Type B pancreatic cell (in vitro differentiated cells): ENCODE results near the gene PCDHGA9. TPM values are rescaled to one million over a fixed set of nuclear protein-coding genes. Genes with fewer than 3 reads are reported as not detected.
"Not testable (repeated sequence)": the region's sequence is repeated elsewhere in the genome, so short reads cannot be mapped to it uniquely, and the experiment has no call there.

Experiments used
- DNase-seq: peaks from one replicate; pipeline ENCODE4 v3.0.0; 2021; ENCODE audit warnings: mixed read lengths; ENCODE audit not compliant: unreplicated experiment; ENCODE audit errors: extremely low spot score
- H3K27ac Mint-ChIP-seq: 2 replicates; pipeline ENCODE4 v1.8.0; 2021; ENCODE audit warnings: mild to moderate bottlenecking, mixed read lengths
- H3K27me3 Mint-ChIP-seq: 2 replicates; pipeline ENCODE4 v1.8.0; 2021; ENCODE audit warnings: mixed read lengths
- H3K36me3 Mint-ChIP-seq: 2 replicates; pipeline ENCODE4 v1.8.0; 2021; ENCODE audit warnings: mixed read lengths
- H3K4me1 Mint-ChIP-seq: one replicate; pipeline ENCODE4 v1.8.0; 2021; ENCODE audit warnings: mixed read lengths; ENCODE audit not compliant: unreplicated experiment
- H3K4me3 Mint-ChIP-seq: 2 replicates; pipeline ENCODE4 v1.8.0; 2021; ENCODE audit warnings: mild to moderate bottlenecking, mixed read lengths
- H3K9me3 Mint-ChIP-seq: 2 replicates; pipeline ENCODE4 v1.8.0; 2021; ENCODE audit warnings: mixed read lengths
- CTCF ChIP-seq: fragments of 200-600 bp; sonication (generic); conservative IDR thresholded peaks from 2 replicates; pipeline ENCODE4 v1.5.0; 2021; ENCODE audit warnings: antibody characterized with exemption, mild to moderate bottlenecking
- total RNA-seq: library from RNA; stranded (reverse); gene quantifications from 2 replicates; pipeline ENCODE4 v1.2.1, GENCODE V29; 2021; ENCODE audit warnings: low replicate concordance

Gene PCDHGA9
- total RNA-seq, 1 donor from 2014 or later, result 0.97 TPM

- DNase-seq, result no peak
- TF ChIP-seq CTCF, result no peak
- Mint-ChIP-seq H3K36me3 (peaks cover 58% of the 10 kb centered on the region), H3K27ac (no peak overlapping the region), H3K9me3 (peaks cover 24% of the 10 kb centered on the region), H3K4me1 (peaks cover 15% of the 10 kb centered on the region), H3K27me3 (peaks cover 2% of the 10 kb centered on the region), H3K4me3 (peak overlapping the region; percentile 77)
Measured at GRCh38 chr5:141411575-141411974, 9.0 kb downstream of the PCDHGA9 start.

- H3K27ac Mint-ChIP-seq, result peak within 1 kb of the TSS; percentile 90
- H3K36me3 Mint-ChIP-seq, result peaks cover 61% of the 10 kb centered on the region
- peak; percentile 67 for DNase-seq
- TF ChIP-seq CTCF, result peak; percentile 79
- H3K4me1 Mint-ChIP-seq, result peaks cover 15% of the 10 kb centered on the region
- H3K4me3 Mint-ChIP-seq, result peak within 1 kb of the TSS; percentile 95
- H3K9me3 Mint-ChIP-seq, result peaks cover 27% of the 10 kb centered on the region
- H3K27me3 Mint-ChIP-seq, result peaks cover 4% of the 10 kb centered on the region
Measured at GRCh38 chr5:141412854-141413539, 10.4 kb downstream of the PCDHGA9 start, which contains the start of gene PCDHGA10. Gene PCDHGA10, plus strand, starts transcription at chr5:141412987. Its CDS starts 189 bp downstream, at chr5:141413176.

DNA sequence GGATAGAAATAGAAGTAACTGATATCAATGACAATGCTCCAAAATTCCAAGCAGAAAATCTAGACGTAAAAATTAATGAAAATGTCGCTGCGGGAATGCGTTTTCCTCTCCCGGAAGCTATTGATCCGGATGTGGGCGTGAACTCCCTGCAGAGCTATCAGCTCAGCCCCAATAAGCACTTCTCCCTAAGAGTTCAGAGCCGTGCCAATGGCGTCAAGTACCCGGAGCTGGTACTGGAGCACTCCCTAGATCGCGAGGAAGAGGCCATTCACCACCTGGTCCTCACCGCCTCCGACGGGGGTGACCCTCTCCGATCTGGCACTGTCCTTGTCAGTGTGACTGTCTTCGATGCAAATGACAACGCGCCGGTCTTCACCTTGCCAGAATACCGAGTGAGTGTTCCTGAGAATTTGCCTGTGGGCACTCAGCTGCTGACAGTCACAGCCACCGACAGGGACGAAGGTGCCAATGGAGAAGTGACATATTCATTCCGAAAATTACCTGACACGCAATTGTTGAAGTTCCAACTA is 11.0 kb downstream of the PCDHGA9 start:
- Mint-ChIP-seq H3K36me3 (peaks cover 63% of the 10 kb centered on the region), H3K4me3 (peak overlapping the region; percentile 95), H3K27ac (peak overlapping the region; percentile 90), H3K4me1 (peaks cover 12% of the 10 kb centered on the region), H3K9me3 (peaks cover 28% of the 10 kb centered on the region), H3K27me3 (peaks cover 2% of the 10 kb centered on the region)
- no peak for TF ChIP-seq CTCF
- DNase-seq, result no peak

GRCh38 chr5:141414548-141415274 is 12.1 kb downstream of the PCDHGA9 start:
- Mint-ChIP-seq H3K4me3 (peak overlapping the region; percentile 26), H3K4me1 (peaks cover 12% of the 10 kb centered on the region), H3K9me3 (peaks cover 27% of the 10 kb centered on the region), H3K36me3 (peaks cover 62% of the 10 kb centered on the region), H3K27ac (peak overlapping the region; percentile 13)
- DNase-seq, H3K27me3 Mint-ChIP-seq: not testable (repeated sequence)

DNA sequence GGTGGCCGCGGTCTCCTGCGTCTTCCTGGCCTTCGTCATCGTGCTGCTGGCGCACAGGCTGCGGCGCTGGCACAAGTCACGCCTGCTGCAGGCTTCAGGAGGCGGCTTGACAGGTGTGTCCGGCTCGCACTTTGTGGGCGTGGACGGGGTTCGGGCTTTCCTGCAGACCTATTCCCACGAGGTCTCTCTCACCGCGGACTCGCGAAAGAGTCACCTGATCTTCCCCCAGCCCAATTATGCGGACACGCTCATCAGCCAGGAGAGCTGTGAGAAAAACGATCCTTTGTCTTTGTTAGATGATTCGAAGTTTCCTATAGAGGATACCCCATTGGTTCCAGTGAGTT is 12.7 kb downstream of the PCDHGA9 start:
- H3K4me3 Mint-ChIP-seq, DNase-seq, H3K27me3 Mint-ChIP-seq, H3K27ac Mint-ChIP-seq: not testable (repeated sequence)
- Mint-ChIP-seq H3K9me3 (peaks cover 25% of the 10 kb centered on the region), H3K4me1 (peaks cover 10% of the 10 kb centered on the region), H3K36me3 (peaks cover 63% of the 10 kb centered on the region)

DNA sequence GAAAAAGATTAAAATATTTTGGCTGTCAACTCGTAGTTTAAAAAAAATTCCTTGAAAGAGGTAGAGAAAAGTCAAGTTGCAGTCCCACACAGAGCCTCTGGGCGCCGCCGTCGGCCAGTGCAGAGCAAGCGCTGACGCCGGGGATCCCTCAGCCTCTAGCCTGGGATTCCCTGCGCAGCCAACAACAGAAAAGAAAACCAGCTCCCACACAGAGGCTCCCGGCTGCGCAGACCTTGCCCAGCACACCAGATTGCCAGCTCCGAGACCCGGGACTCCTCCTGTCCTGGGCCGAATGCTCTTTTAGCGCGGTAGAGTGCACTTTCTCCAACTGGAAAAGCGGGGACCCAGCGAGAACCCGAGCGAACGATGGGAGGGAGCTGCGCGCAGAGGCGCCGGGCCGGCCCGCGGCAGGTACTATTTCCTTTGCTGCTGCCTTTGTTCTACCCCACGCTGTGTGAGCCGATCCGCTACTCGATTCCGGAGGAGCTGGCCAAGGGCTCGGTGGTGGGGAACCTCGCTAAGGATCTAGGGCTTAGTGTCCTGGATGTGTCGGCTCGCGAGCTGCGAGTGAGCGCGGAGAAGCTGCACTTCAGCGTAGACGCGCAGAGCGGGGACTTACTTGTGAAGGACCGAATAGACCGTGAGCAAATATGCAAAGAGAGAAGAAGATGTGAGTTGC is 15.1 kb downstream of the PCDHGA9 start, which contains the start of gene PCDHGB7:
TSS of gene PCDHGB7 (plus strand) at position 184 of the 679 bp plus-strand sequence. CDS start at position 367, 183 bp downstream.
- peaks cover 74% of the 10 kb centered on the region for H3K36me3 Mint-ChIP-seq
- peak; percentile 63 for TF ChIP-seq CTCF
- DNase-seq, H3K27me3 Mint-ChIP-seq, H3K4me1 Mint-ChIP-seq: not testable (repeated sequence)
- peak within 1 kb of the TSS; percentile 85 for H3K4me3 Mint-ChIP-seq
- H3K9me3 Mint-ChIP-seq, result peaks cover 29% of the 10 kb centered on the region
- H3K27ac Mint-ChIP-seq, result peak within 1 kb of the TSS; percentile 23
